Kidney (tissue), 14 donors: ENCODE data around the gene AKR1B1. TPM values are rescaled to one million over a fixed set of nuclear protein-coding genes. Genes with fewer than 3 reads are reported as not detected.

Source experiments
- DNase-seq, 5 donors: peaks; one replicate each; pipeline ENCODE4 v3.0.0-alpha.2; 2013 to 2020
- FAIRE-seq: peaks from 2 replicates; lab custom pipeline; 2012; peaks lifted over from hg19 to GRCh38; lab: Jason Lieb, UNC
- H3K27ac ChIP-seq, 2 donors: one replicate each; pipeline ENCODE4 v1.7.0; 2013; ENCODE audit warnings: low read depth in 2 of 2, low read length in 2 of 2, inconsistent platforms in 1 of 2
- H3K27me3 ChIP-seq: one replicate; pipeline ENCODE4 v1.7.1; 2013; ENCODE audit warnings: low read length, inconsistent platforms; ENCODE audit not compliant: control insufficient read depth, insufficient read depth
- H3K36me3 ChIP-seq, 3 donors: one replicate each; pipeline versions ENCODE4 v1.7.0 to v1.7.1; 2013; ENCODE audit warnings: low read length in 3 of 3, control low read depth in 1 of 3, inconsistent platforms in 1 of 3; ENCODE audit not compliant: insufficient read depth in 3 of 3, control insufficient read depth in 2 of 3
- H3K4me1 ChIP-seq, 3 donors: one replicate each; pipeline versions ENCODE4 v1.7.0 to v1.7.1; 2013; ENCODE audit warnings: low read length in 3 of 3, inconsistent platforms in 1 of 3, low read depth in 1 of 3; ENCODE audit not compliant: control insufficient read depth in 2 of 3, insufficient read depth in 2 of 3
- H3K4me3 ChIP-seq, 3 donors: one replicate each; pipeline versions ENCODE4 v1.7.0 to v1.8.1; 2013; ENCODE audit warnings: low read length in 3 of 3, control low read depth in 1 of 3, inconsistent platforms in 1 of 3
- H3K9ac ChIP-seq, 3 donors: one replicate each; pipeline versions ENCODE4 v1.7.0 to v1.7.1; 2013; ENCODE audit warnings: low read length in 3 of 3, control low read depth in 1 of 3, inconsistent platforms in 1 of 3
- H3K9me3 ChIP-seq, 3 donors: one replicate each; pipeline versions ENCODE4 v1.7.0 to v1.7.1; 2013; ENCODE audit warnings: low read length in 3 of 3, control low read depth in 1 of 3, inconsistent platforms in 1 of 3; ENCODE audit not compliant: control insufficient read depth in 2 of 3, insufficient read depth in 1 of 3
- CTCF ChIP-seq: IDR thresholded peaks from 3 replicates; pipeline ENCODE4 v1.5.1; 2012; ENCODE audit warnings: mild to moderate bottlenecking, moderate library complexity, borderline replicate concordance; ENCODE audit not compliant: insufficient read depth; ENCODE audit errors: extremely low read depth
- intact Hi-C: fragments of 100-400 bp; cut with DNase I; formaldehyde crosslinking; loops from one replicate; pipeline ENCODE4 v1.11.1; 2022
- polyA plus RNA-seq: library from polyadenylated mRNA; stranded (reverse); fragments of 350-450 nt; fragmentation: Illumina TruSeq; extraction: RNeasy Lipid Tissue Mini Kit (QIAGEN cat#74804); gene quantifications from one replicate; pipeline ENCODE4 v1.2.3, GENCODE V29; 2014; ENCODE audit warnings: low read depth, low replicate concordance; ENCODE audit not compliant: insufficient read depth
- total RNA-seq: library from RNA; stranded (reverse); fragmentation: NEBNext Ultra II Directional; extraction: Animal tissue kit (Norgen Biotek cat#: 25700); gene quantifications from one replicate; pipeline ENCODE4 v1.2.1, GENCODE V29; 2021
- donor health status: control.
- donor health status: control.
- donor health status: control.
- donor health status: control.
- donor health status: control.
- donor health status: DM: yes; HTN: yes; CAD: no.
- donor health status: Normal renal cell carcinoma (clear cell type).

The AKR1B1 gene
- total and polyA plus RNA-seq, 2 donors from 2014 or later: 93.8 to 183 TPM

GRCh38 chr7:134449680-134450079, 9.2 kb downstream of the AKR1B1 start:
- DNase-seq: no peak
- intact Hi-C loops: loop anchor here (10.0 kb wide), 2 partner anchors 45 to 155 kb away; no protein-coding TSS in a partner anchor
- Histone ChIP-seq H3K36me3 (peaks cover 0 to 42% (median 38%) of the 10 kb centered on the region in 3 donors), H3K27me3 (no peaks in the 10 kb centered on the region), H3K9ac (no peak overlapping the region), H3K4me3 (no peak overlapping the region), H3K9me3 (no peaks in the 10 kb centered on the region), H3K27ac (no peak overlapping the region), H3K4me1 (peaks cover 0 to 17% (median 13%) of the 10 kb centered on the region in 3 donors)
- TF ChIP-seq CTCF: no peak
- FAIRE-seq: no peak

- H3K9ac ChIP-seq: no peak overlapping the region
Measured at GRCh38 chr7:134448356-134449229, 10.3 kb downstream of the AKR1B1 start.

GRCh38 chr7:134447383-134447782, 11.5 kb downstream of the AKR1B1 start:
- no peak for TF ChIP-seq CTCF

More at GRCh38 chr7:134448356-134449229, 10.3 kb downstream of the AKR1B1 start:
- peaks cover 0 to 13% (median 11%) of the 10 kb centered on the region in 3 donors for H3K4me1 ChIP-seq
- intact Hi-C loops: loop anchor here (10.0 kb wide), 2 partner anchors 46 to 156 kb away; no protein-coding TSS in a partner anchor
- FAIRE-seq (no peak), DNase-seq (no peak)
- no peak overlapping the region for H3K27ac ChIP-seq
- H3K4me3 ChIP-seq: no peak overlapping the region
- no peaks in the 10 kb centered on the region for H3K9me3 ChIP-seq
- peaks cover 0 to 45% (median 44%) of the 10 kb centered on the region in 3 donors for H3K36me3 ChIP-seq
- no peaks in the 10 kb centered on the region for H3K27me3 ChIP-seq
- no peak for TF ChIP-seq CTCF

More at GRCh38 chr7:134447383-134447782, 11.5 kb downstream of the AKR1B1 start:
- no peaks in the 10 kb centered on the region for H3K27me3 ChIP-seq
- no peak overlapping the region for H3K27ac ChIP-seq
- FAIRE-seq (no peak), DNase-seq (no peak)
- intact Hi-C loops: loop anchor here (10.0 kb wide), 2 partner anchors 47 to 157 kb away; no protein-coding TSS in a partner anchor
- H3K9me3 ChIP-seq: no peaks in the 10 kb centered on the region
- H3K4me3 ChIP-seq: no peak overlapping the region
- peaks cover 0 to 52% (median 48%) of the 10 kb centered on the region in 3 donors for H3K36me3 ChIP-seq
- no peak overlapping the region for H3K9ac ChIP-seq
- H3K4me1 ChIP-seq: peaks cover 0 to 6% (median 2%) of the 10 kb centered on the region in 3 donors
